Neural cell (in vitro differentiated cells): ENCODE data around the gene G6PC3.

Experiments
- CTCF ChIP-seq: fragments of 450-650 bp; IDR thresholded peaks from 2 replicates; pipeline ENCODE4 v1.5.1; 2014; ENCODE audit warnings: antibody characterized with exemption, mild to moderate bottlenecking, moderate library complexity; ENCODE audit not compliant: poor library complexity, severe bottlenecking
- EZH2 ChIP-seq: fragments of 200-600, 300-800 bp; shearing (Covaris generic), sonication (generic); IDR thresholded peaks from 2 replicates; pipeline ENCODE4 v1.6.1; 2014; ENCODE audit warnings: antibody characterized with exemption, low read length, borderline replicate concordance, mild to moderate bottlenecking; ENCODE audit not compliant: insufficient read depth, poor library complexity, severe bottlenecking

GRCh38 chr17:44112284-44113280 lies 42.0 kb downstream of the G6PC3 start:
- no peak for TF ChIP-seq CTCF
- TF ChIP-seq EZH2, result no peak
